Spleen (tissue), 11 donors: ENCODE results near the gene HDAC7. TPM values are rescaled to one million over a fixed set of nuclear protein-coding genes. Genes with fewer than 3 reads are reported as not detected.

Source experiments
- DNase-seq: peaks from one replicate; pipeline ENCODE4 v3.0.0-alpha.2; 2020
- H3K27ac ChIP-seq, 8 donors: fragments of 200-600 bp; sonication (generic) in 7 of 8; 1 replicate in 4 of 8; 2 replicates in 4 of 8; pipeline versions ENCODE4 v1.5.0 to v1.8.0; 2016 to 2021; ENCODE audit warnings: inconsistent platforms in 4 of 8, mild to moderate bottlenecking in 4 of 8, moderate library complexity in 1 of 8
- H3K27me3 ChIP-seq, 7 donors: fragments of 200-600 bp; sonication (generic) in 6 of 7; replicated peaks in 1 of 7; 1 replicate in 4 of 7; 2 replicates in 3 of 7; pipeline versions ENCODE4 v1.5.0 to v1.8.0; 2016 to 2021; ENCODE audit warnings: inconsistent platforms in 3 of 7, mild to moderate bottlenecking in 1 of 7
- H3K36me3 ChIP-seq, 6 donors: fragments of 200-600 bp; sonication (generic) in 5 of 6; 1 replicate in 4 of 6; 2 replicates in 2 of 6; pipeline versions ENCODE4 v1.5.0 to v1.8.0; 2016 to 2021; ENCODE audit warnings: inconsistent platforms in 2 of 6
- H3K4me1 ChIP-seq, 6 donors: fragments of 200-600 bp; sonication (generic) in 5 of 6; 1 replicate in 3 of 6; 2 replicates in 3 of 6; pipeline versions ENCODE4 v1.5.0 to v1.8.0; 2016 to 2021; ENCODE audit warnings: inconsistent platforms in 3 of 6
- H3K4me3 ChIP-seq, 8 donors: fragments of 200-600 bp; sonication (generic) in 7 of 8; 1 replicate in 4 of 8; 2 replicates in 4 of 8; pipeline versions ENCODE4 v1.5.0 to v1.8.0; 2016 to 2021; ENCODE audit warnings: inconsistent platforms in 4 of 8, mild to moderate bottlenecking in 4 of 8, moderate library complexity in 2 of 8
- H3K9me3 ChIP-seq, 8 donors: fragments of 200-600 bp; sonication (generic) in 7 of 8; 1 replicate in 4 of 8; 2 replicates in 4 of 8; pipeline versions ENCODE4 v1.5.0 to v1.8.0; 2016 to 2021; ENCODE audit warnings: inconsistent platforms in 4 of 8
- CTCF ChIP-seq, 11 experiments: fragments of 200-600 bp in 7 of 11; fragments of 450-650 bp in 4 of 11; sonication (generic) in 4 of 11; IDR thresholded peaks in 8 of 11; conservative IDR thresholded peaks in 3 of 11; 1 replicate in 7 of 11; 2 replicates in 4 of 11; pipeline versions ENCODE4 v1.4.0 to v1.8.0; 2016 to 2021; ENCODE audit warnings: antibody characterized with exemption in 11 of 11, inconsistent platforms in 4 of 11, mild to moderate bottlenecking in 1 of 11
- POLR2A ChIP-seq, 3 donors: fragments of 450-650 bp; IDR thresholded peaks; one replicate each; pipeline ENCODE4 v1.5.1; 2017; ENCODE audit warnings: antibody characterized with exemption in 3 of 3, mild to moderate bottlenecking in 1 of 3
- POLR2AphosphoS5 ChIP-seq, 3 donors: sonication (generic); formaldehyde crosslinking; IDR thresholded peaks; one replicate each; pipeline ENCODE4 v1.5.1; 2017; ENCODE audit warnings: antibody characterized with exemption in 3 of 3
- WGBS, 5 donors: extraction: QIAGEN DNeasy Blood & Tissue Kit in 3 of 5; methylation state at CpG; one replicate each; pipeline versions ENCODE4 v1.1.5 to v1.1.7; 2013 to 2018; 5-methylcytosine and 5-hydroxymethylcytosine counted together
- intact Hi-C: fragments of 100-400 bp; cut with DNase I; formaldehyde crosslinking; loops from one replicate; pipeline ENCODE4 v1.15.0; 2023; ENCODE audit warnings: low total_unique reads
- polyA plus RNA-seq, 3 donors: library from polyadenylated mRNA; stranded (reverse); fragments of 200-250 nt; gene quantifications; one replicate each; pipeline ENCODE4 v1.2.1, GENCODE V29; 2013
- total RNA-seq, 7 donors: library from RNA; depleted of rRNA in 3 of 7; stranded (reverse); fragments of >200 nt in 3 of 7; fragmentation: NEBNext Ultra II Directional in 4 of 7; extraction: Animal tissue kit (Norgen Biotek cat#: 25700) in 4 of 7; gene quantifications; one replicate each; pipeline versions ENCODE4 v1.1.0 to v1.2.1, GENCODE V29; 2016 to 2021
- donor health status: healthy with polysubstance abuse.
- donor health status: DM: no; HTN: no; CAD: no; lungs with moderate emphysema.
- donor health status: DM: no; HTN: no; CAD: no.
- donor health status: Bipolar disorder and iron deficiency.
- donor health status: healthy.
- donor health status: DM: no; HTN: no; CAD: no.
- donor health status: DM: yes; HTN: yes; CAD: no.

Gene HDAC7
- total and polyA plus RNA-seq, 10 donors, result 39.6 to 158 (median 101) TPM

- intact Hi-C loops, result no loop called here
- DNase-seq, result no peak
- H3K27me3 ChIP-seq, result no peaks in the 10 kb centered on the region
- WGBS, 5 donors, result 83 to 90% (median 88%) methylated on average over 15 to 17 of the region's 17 CpGs
- H3K27ac ChIP-seq, result peak overlapping the region in 2 of 8 donors; percentile 10 to 88
- peaks cover 35 to 57% (median 47%) of the 10 kb centered on the region in 6 donors for H3K4me1 ChIP-seq
- peak in 2 of 3 donors; percentile 33 to 50 for TF ChIP-seq POLR2AphosphoS5 (IDR thresholded peaks at IDR 0.05)
- no peak for TF ChIP-seq POLR2A (IDR thresholded peaks at IDR 0.05)
- no peak for TF ChIP-seq CTCF (IDR thresholded peaks at IDR 0.05 in 8 of 11, conservative IDR thresholded peaks at IDR 0.05 in 3 of 11)
- no peak overlapping the region for H3K4me3 ChIP-seq
- no peaks in the 10 kb centered on the region for H3K9me3 ChIP-seq
- peaks cover 8 to 66% (median 52%) of the 10 kb centered on the region in 6 donors for H3K36me3 ChIP-seq
These were observed 21.2 kb downstream of the HDAC7 start for GRCh38 chr12:47798382-47798948.

GRCh38 chr12:47797441-47797840 lies 22.3 kb downstream of the HDAC7 start:
- Histone ChIP-seq H3K9me3 (no peaks in the 10 kb centered on the region), H3K4me3 (no peak overlapping the region), H3K4me1 (peaks cover 25 to 47% (median 37%) of the 10 kb centered on the region in 6 donors), H3K36me3 (peaks cover 9 to 76% (median 62%) of the 10 kb centered on the region in 6 donors), H3K27ac (peak overlapping the region in 1 of 8 donors; percentile 11), H3K27me3 (no peaks in the 10 kb centered on the region)
- intact Hi-C loops, result no loop called here
- no peak for DNase-seq
- 76 to 89% (median 86%) methylated on average over 10 of the region's 10 CpGs for WGBS, 5 donors
- TF ChIP-seq POLR2A (IDR thresholded peaks at IDR 0.05) (no peak), POLR2AphosphoS5 (IDR thresholded peaks at IDR 0.05) (peak in 1 of 3 donors; percentile 18), CTCF (IDR thresholded peaks at IDR 0.05 in 8 of 11, conservative IDR thresholded peaks at IDR 0.05 in 3 of 11) (peak in 8 of 11 experiments; percentile 9 to 63 (median 41))

GRCh38 chr12:47795814-47796411 lies 23.8 kb downstream of the HDAC7 start:
- no peak for TF ChIP-seq CTCF (IDR thresholded peaks at IDR 0.05 in 8 of 11, conservative IDR thresholded peaks at IDR 0.05 in 3 of 11)
- peak in 2 of 3 donors; percentile 21 to 63 for TF ChIP-seq POLR2AphosphoS5 (IDR thresholded peaks at IDR 0.05)
- peaks cover 15 to 35% (median 23%) of the 10 kb centered on the region in 6 donors for H3K4me1 ChIP-seq
- H3K27ac ChIP-seq, result no peak overlapping the region
- H3K4me3 ChIP-seq, result no peak overlapping the region
- no peak for DNase-seq
- H3K9me3 ChIP-seq, result no peaks in the 10 kb centered on the region
- intact Hi-C loops, result no loop called here
- peaks cover 15 to 91% (median 78%) of the 10 kb centered on the region in 6 donors for H3K36me3 ChIP-seq
- H3K27me3 ChIP-seq, result no peaks in the 10 kb centered on the region
- 89 to 94% (median 91%) methylated on average over 18 to 22 of the region's 22 CpGs for WGBS, 5 donors

DNA sequence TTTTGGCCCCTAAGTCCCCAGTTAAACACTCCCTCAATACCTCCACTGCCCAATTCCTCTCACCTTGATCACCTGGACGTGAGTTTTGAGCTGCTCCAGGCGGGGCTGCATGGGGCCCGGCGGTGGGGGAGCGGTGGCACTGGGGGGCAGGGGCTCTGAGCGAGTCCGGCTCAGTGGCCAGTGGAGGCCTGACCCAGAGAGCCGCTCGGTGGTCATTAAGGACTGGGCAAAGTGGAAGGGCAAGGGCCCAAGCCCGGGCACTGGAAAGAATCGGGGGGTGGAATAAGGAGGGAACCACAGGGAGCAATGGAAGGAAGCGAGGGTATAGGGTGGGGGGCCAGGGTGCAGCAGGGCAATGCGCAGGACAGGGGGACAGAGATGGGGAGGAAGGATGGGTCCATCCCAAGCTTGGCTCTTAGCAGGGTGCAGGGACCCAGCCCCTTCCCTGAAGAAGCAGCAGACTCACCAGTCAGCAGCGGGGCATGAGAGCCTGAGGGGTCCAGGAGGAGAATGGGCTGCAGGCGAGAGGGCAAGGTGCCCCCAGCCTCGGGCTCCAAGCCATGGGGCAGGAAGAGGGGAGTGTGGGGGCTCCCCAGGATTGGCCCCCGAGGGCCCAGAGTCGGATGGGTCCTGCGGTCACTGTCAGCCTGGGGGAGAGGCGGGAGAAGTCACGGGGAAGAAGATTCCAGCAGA lies 24.4 kb downstream of the HDAC7 start:
- no peaks in the 10 kb centered on the region for H3K27me3 ChIP-seq
- 93 to 96% (median 94%) methylated on average over 21 of the region's 21 CpGs for WGBS, 5 donors
- H3K4me3 ChIP-seq, result no peak overlapping the region
- H3K36me3 ChIP-seq, result peaks cover 15 to 98% (median 84%) of the 10 kb centered on the region in 6 donors
- H3K9me3 ChIP-seq, result no peaks in the 10 kb centered on the region
- no peak for DNase-seq
- no peak overlapping the region for H3K27ac ChIP-seq
- intact Hi-C loops, result no loop called here
- H3K4me1 ChIP-seq, result peaks cover 10 to 29% (median 17%) of the 10 kb centered on the region in 6 donors
- TF ChIP-seq POLR2AphosphoS5 (IDR thresholded peaks at IDR 0.05) (no peak), CTCF (IDR thresholded peaks at IDR 0.05 in 8 of 11, conservative IDR thresholded peaks at IDR 0.05 in 3 of 11) (no peak), POLR2A (IDR thresholded peaks at IDR 0.05) (no peak)
